GM10248 (cell line): ENCODE data around the gene TTC6.

Source experiments
- CTCF ChIA-PET: fragments of 300-600 bp; sonication (Branson Sonifier 250); formaldehyde crosslinking; extraction: SDS; loops from one replicate; lab custom pipeline; 2021; ENCODE audit warnings: antibody characterized with exemption; lab: Yijun Ruan, JAX
- POLR2A ChIA-PET: fragments of 350-650 bp; sonication (Branson Sonifier 250); formaldehyde crosslinking; extraction: SDS; loops from one replicate; lab custom pipeline; 2020; ENCODE audit warnings: antibody characterized with exemption; lab: Yijun Ruan, JAX
- DNase-seq: peaks from one replicate; pipeline ENCODE4 v3.0.0; 2012; ENCODE audit errors: extremely low spot score
- CTCF ChIP-seq: IDR thresholded peaks from 2 replicates; pipeline ENCODE4 v1.5.1; 2012; ENCODE audit warnings: mild to moderate bottlenecking, low read depth; ENCODE audit errors: extremely low read depth, missing control alignments, control extremely low read depth

TTC6 gene

GRCh38 chr14:37588956-37589714 is 6.3 kb upstream of the TTC6 start:
- no peak for DNase-seq
- ChIA-PET CTCF (no interaction called here), POLR2A (no interaction called here)
- TF ChIP-seq CTCF = no peak

GRCh38 chr14:37589715-37590427 is 5.6 kb upstream of the TTC6 start:
- CTCF ChIA-PET = no interaction called here
- no peak for TF ChIP-seq CTCF
- POLR2A ChIA-PET = no interaction called here
- DNase-seq = no peak

- ChIA-PET CTCF (no interaction called here), POLR2A (no interaction called here)
- no peak for DNase-seq
- no peak for TF ChIP-seq CTCF
Observed at GRCh38 chr14:37590428-37591139, 4.8 kb upstream of the TTC6 start.

- POLR2A ChIA-PET = no interaction called here
- CTCF ChIA-PET = no interaction called here
- no peak for TF ChIP-seq CTCF
- DNase-seq = no peak
Observed at GRCh38 chr14:37591311-37591940, 4.0 kb upstream of the TTC6 start.

- TF ChIP-seq CTCF = no peak
- no peak for DNase-seq
- ChIA-PET POLR2A (no interaction called here), CTCF (no interaction called here)
Observed at GRCh38 chr14:37591941-37592481, 3.4 kb upstream of the TTC6 start.
